ENCODE measurements around the gene SMAD2.

- TF ChIP-seq CTCF (IDR thresholded peaks at IDR 0.05), result no peak
- no peak for TF ChIP-seq POLR2AphosphoS5 (IDR thresholded peaks at IDR 0.05)
These were observed 1.7 kb upstream of the SMAD2 start for GRCh38 chr18:47932190-47932589.
